ENCODE results near the gene S100A9.
A peak's percentile ranks its signal among the peaks of the same experiment; 100 is the strongest.

Gene S100A9

DNA sequence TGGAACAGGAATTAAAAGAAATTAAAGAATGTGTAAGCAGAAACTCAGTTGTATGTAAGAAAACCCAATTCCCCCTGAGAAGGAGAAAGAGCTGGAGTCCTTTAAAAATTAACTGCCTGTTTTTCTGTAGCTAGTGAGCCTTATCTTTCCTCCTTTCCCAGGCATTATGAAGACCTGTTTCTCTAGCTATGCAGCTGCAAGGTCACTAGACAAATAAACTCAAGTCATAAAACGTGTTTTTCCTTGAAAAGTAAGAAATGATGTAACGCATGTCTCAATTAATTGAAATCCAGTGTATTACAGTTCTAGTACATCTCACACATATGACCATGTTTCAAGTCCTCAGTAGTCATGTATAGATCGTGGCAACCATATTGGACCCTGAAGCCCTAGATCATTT is 12.5 kb downstream of the S100A9 start:
- no peak for DNase-seq (ENCODE audit: low read depth)
- no peak overlapping the region for H3K4me3 ChIP-seq (replicated peaks; ENCODE audit: low read depth, low read length)
- TF ChIP-seq, protein P1, sequence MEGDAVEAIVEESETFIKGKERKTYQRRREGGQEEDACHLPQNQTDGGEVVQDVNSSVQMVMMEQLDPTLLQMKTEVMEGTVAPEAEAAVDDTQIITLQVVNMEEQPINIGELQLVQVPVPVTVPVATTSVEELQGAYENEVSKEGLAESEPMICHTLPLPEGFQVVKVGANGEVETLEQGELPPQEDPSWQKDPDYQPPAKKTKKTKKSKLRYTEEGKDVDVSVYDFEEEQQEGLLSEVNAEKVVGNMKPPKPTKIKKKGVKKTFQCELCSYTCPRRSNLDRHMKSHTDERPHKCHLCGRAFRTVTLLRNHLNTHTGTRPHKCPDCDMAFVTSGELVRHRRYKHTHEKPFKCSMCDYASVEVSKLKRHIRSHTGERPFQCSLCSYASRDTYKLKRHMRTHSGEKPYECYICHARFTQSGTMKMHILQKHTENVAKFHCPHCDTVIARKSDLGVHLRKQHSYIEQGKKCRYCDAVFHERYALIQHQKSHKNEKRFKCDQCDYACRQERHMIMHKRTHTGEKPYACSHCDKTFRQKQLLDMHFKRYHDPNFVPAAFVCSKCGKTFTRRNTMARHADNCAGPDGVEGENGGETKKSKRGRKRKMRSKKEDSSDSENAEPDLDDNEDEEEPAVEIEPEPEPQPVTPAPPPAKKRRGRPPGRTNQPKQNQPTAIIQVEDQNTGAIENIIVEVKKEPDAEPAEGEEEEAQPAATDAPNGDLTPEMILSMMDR (IDR thresholded peaks at IDR 0.05; ENCODE audit: low read length, missing control alignments): no peak

DNA sequence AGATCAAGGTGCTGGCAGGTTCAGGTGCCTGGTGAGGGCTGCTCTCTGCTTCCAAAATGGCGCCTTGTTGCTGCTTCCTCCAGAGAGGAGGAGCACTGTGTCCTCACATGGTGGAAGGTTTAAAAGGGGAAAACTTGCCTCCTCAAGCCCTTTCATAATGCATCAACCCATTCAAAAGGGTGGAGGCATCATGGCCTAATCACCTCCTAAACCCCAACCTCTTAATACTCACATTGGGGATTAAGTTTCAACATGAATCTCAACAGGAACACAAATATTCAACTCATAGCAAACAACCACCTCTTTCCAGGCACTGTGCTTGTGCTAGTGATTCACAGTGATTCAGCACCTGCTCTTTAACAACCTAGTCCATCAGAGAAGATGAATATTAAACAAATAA is 13.6 kb downstream of the S100A9 start:
- TF ChIP-seq, protein P1 (IDR thresholded peaks at IDR 0.05; ENCODE audit: low read length, missing control alignments): no peak

DNA sequence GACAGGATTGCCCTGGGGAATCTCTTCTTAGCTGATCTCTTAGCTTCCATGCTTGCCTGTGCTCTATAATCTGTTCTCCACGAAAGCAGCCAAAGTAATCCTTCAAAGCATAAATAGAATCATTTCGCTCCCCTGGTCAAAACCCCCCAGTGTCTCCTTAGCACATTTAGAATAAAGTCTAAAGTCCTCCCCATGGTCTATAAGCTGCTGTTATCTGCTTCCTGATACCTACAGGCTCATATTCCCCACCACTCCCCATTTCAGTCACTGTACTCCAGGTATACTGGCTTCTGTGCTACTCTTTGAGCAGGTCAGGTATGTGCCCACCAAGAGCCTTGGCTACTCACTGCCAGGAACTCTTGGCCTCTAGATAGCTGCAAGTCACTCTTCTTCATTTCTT is 14.9 kb downstream of the S100A9 start:
- H3K4me3 ChIP-seq (replicated peaks; ENCODE audit: low read depth, low read length): no peak overlapping the region
- no peak for DNase-seq (ENCODE audit: low read depth)

More for the DNA sequence above, 13.6 kb downstream of the S100A9 start:
- no peak for DNase-seq (ENCODE audit: low read depth)
- H3K4me3 ChIP-seq (replicated peaks; ENCODE audit: low read depth, low read length): no peak overlapping the region

DNA sequence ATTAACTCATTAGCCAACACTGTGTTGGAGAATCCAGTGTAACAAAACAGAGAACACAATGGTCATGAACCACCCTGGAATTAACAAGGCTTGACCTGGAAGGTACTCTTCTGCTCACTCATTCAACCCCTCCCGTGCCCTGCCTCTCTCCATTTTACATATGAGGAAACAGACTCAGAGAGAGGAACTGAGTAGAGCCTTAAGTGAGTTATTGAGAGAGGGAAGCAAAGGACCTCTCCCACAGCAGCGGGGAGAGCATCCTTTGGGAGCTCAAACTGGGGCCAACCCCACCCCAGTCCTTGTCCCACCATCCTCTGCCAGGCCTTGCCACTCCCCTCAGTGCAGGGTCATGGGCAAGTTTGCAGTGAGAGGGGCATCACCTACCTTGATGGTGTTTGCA is 16.4 kb downstream of the S100A9 start:
- DNase-seq (ENCODE audit: low read depth): no peak
- TF ChIP-seq, protein P1 (IDR thresholded peaks at IDR 0.05; ENCODE audit: low read length, missing control alignments): no peak
- H3K4me3 ChIP-seq (replicated peaks; ENCODE audit: low read depth, low read length): no peak overlapping the region

More for the DNA sequence above, 14.9 kb downstream of the S100A9 start:
- TF ChIP-seq, protein P1 (IDR thresholded peaks at IDR 0.05; ENCODE audit: low read length, missing control alignments): no peak

DNA sequence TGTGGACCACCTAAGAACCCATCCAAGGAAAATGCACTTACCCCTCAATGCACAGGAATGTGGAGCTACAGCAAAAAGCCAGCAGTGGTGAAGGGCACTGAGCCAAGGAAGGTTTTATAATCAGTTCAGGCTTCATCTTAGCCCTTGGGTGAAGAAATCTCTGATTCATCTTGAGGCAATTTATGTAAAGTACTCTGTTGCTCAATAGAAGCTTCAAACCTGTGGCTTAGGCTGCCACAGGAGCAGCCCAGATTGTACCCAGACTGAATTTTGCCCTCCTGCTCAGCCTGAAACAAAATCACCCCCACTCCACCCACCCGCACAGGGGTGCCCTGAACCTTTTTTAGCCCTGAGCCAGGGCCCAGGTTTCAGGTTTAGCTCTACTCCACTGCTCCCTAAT is 17.9 kb downstream of the S100A9 start, which contains the start of gene S100A12:
TSS of gene S100A12 (minus strand) at position 111 of the 400 bp plus-strand sequence. CDS start 1,029 bp downstream, outside the sequence.
- peak; percentile 85 for DNase-seq (ENCODE audit: low read depth)
- TF ChIP-seq, protein P1 (IDR thresholded peaks at IDR 0.05; ENCODE audit: low read length, missing control alignments): no peak
- no peak within 1 kb of the TSS for H3K4me3 ChIP-seq (replicated peaks; ENCODE audit: low read depth, low read length)

DNA sequence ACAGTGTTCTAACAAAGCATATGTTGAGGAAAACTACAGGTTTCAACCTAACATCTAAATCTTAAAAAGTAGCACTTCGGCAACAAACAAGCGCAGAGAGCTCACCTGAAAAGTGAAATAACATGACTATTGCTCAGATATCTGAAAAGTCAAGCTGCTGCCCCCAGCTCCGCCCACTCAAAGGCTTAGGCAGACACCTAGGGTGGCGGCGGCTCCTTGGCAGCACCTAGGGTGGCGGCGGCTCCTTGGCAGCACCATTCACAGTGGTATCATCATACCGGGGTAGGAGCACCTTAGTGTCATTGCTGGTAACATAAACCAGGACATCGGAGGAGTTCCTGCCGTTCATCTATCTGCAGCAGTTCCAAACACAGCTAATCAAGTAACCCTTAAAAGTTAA is 21.9 kb downstream of the S100A9 start:
- H3K4me3 ChIP-seq (replicated peaks; ENCODE audit: low read depth, low read length): no peak overlapping the region
- no peak for DNase-seq (ENCODE audit: low read depth)
- TF ChIP-seq, protein P1 (IDR thresholded peaks at IDR 0.05; ENCODE audit: low read length, missing control alignments): no peak

DNA sequence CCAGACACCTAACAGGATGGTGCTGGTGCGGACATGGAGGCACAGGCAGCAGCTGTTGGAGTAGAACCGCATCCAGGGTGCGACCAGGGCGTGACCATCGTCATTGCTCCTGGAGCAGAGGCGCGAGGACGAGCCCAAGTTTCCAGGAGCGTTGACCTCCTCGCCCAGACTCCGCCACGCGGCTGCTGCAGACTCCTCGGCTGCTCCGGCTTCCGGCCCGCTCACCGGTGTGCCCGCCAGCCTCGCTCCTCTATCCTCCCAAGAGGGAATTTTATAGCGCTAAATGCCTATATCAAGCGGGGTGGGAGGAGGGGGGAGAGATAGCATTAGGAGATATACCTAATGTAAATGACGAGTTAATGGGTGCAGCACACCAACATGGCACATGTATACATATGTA is 23.1 kb downstream of the S100A9 start:
- TF ChIP-seq, protein P1 (IDR thresholded peaks at IDR 0.05; ENCODE audit: low read length, missing control alignments): no peak

More for the DNA sequence above, 23.1 kb downstream of the S100A9 start:
- no peak overlapping the region for H3K4me3 ChIP-seq (replicated peaks; ENCODE audit: low read depth, low read length)
- no peak for DNase-seq (ENCODE audit: low read depth)
